SKM-1 treated with dmso at 0.1 percent for 144 hours (cell line): ENCODE results near the gene NALCN.
"Not testable (repeated sequence)": the region's sequence is repeated elsewhere in the genome, so short reads cannot be mapped to it uniquely, and the experiment has no call there.

Experiments
- DNase-seq: peaks from one replicate; lab custom pipeline; 2025; ENCODE audit not compliant: unreplicated experiment; lab: John Stamatoyannopoulos, UW

NALCN gene

GRCh38 chr13:101343128-101343787 is 73.0 kb downstream of the NALCN start:
- DNase-seq = no peak

- no peak for DNase-seq
These were observed 74.8 kb downstream of the NALCN start for GRCh38 chr13:101341464-101341863.

GRCh38 chr13:101339202-101339601 is 77.1 kb downstream of the NALCN start:
- DNase-seq = no peak

GRCh38 chr13:101332583-101332982 is 83.7 kb downstream of the NALCN start:
- no peak for DNase-seq

GRCh38 chr13:101331731-101332130 is 84.6 kb downstream of the NALCN start:
- no peak for DNase-seq

- DNase-seq = no peak
These were observed 88.4 kb downstream of the NALCN start for GRCh38 chr13:101327871-101328270.

- no peak for DNase-seq
These were observed 89.6 kb downstream of the NALCN start for GRCh38 chr13:101326710-101327109.

- no peak for DNase-seq
These were observed 90.9 kb downstream of the NALCN start for GRCh38 chr13:101325423-101325822.

- no peak for DNase-seq
These were observed 92.7 kb downstream of the NALCN start for GRCh38 chr13:101323601-101324000.

- no peak for DNase-seq
These were observed 98.3 kb downstream of the NALCN start for GRCh38 chr13:101317986-101318523.

- not testable (repeated sequence) for DNase-seq
These were observed 102.8 kb downstream of the NALCN start for GRCh38 chr13:101313479-101313878.

- no peak for DNase-seq
These were observed 107.2 kb downstream of the NALCN start for GRCh38 chr13:101309014-101309619.

GRCh38 chr13:101308247-101309013 is 107.9 kb downstream of the NALCN start:
- no peak for DNase-seq

- DNase-seq = no peak
These were observed 109.1 kb downstream of the NALCN start for GRCh38 chr13:101307181-101307701.

GRCh38 chr13:101306773-101307172 is 109.5 kb downstream of the NALCN start:
- DNase-seq = no peak

- no peak for DNase-seq
These were observed 110.3 kb downstream of the NALCN start for GRCh38 chr13:101305981-101306411.

- DNase-seq = peak; percentile 21
These were observed 112.8 kb downstream of the NALCN start for GRCh38 chr13:101303521-101303920.

GRCh38 chr13:101301053-101301452 is 115.3 kb downstream of the NALCN start:
- no peak for DNase-seq

- no peak for DNase-seq
These were observed 115.8 kb downstream of the NALCN start for GRCh38 chr13:101300531-101300930.

- no peak for DNase-seq
These were observed 117.8 kb downstream of the NALCN start for GRCh38 chr13:101298517-101298916.

- DNase-seq = no peak
These were observed 118.5 kb downstream of the NALCN start for GRCh38 chr13:101297794-101298193.

GRCh38 chr13:101292711-101293110 is 123.6 kb downstream of the NALCN start:
- no peak for DNase-seq
